GM23338 (cell line): ENCODE measurements around the gene MRGPRG. TPM values are rescaled to one million over a fixed set of nuclear protein-coding genes. Genes with fewer than 3 reads are reported as not detected.

Source experiments
- ATAC-seq: fragments of 200-7000 bp; cut with Tn5 transposase; 3 replicates; pipeline ENCODE4 v1.9.1; 2020
- DNase-seq: peaks from one replicate; pipeline ENCODE4 v3.0.0-alpha.2; 2015; ENCODE audit warnings: low spot score
- H2AFZ ChIP-seq: fragments of 200-600 bp; sonication (generic); 2 replicates; pipeline ENCODE4 v1.8.0; 2016; ENCODE audit warnings: antibody characterized with exemption, mild to moderate bottlenecking, moderate library complexity
- H3F3A ChIP-seq: fragments of 200-600 bp; sonication (generic); replicated peaks from 2 replicates; pipeline ENCODE4 v1.8.0; 2017; ENCODE audit warnings: antibody characterized with exemption, mixed run types, low read depth
- H3K27ac ChIP-seq: fragments of 200-600 bp; sonication (generic); 2 replicates; pipeline ENCODE4 v1.6.1; 2016; ENCODE audit warnings: low read depth
- H3K27me3 ChIP-seq: fragments of 200-600 bp; sonication (generic); 2 replicates; pipeline ENCODE4 v1.8.0; 2016; ENCODE audit warnings: mild to moderate bottlenecking, mixed run types, moderate library complexity; ENCODE audit not compliant: insufficient read depth
- H3K36me3 ChIP-seq: fragments of 200-600 bp; sonication (generic); 2 replicates; pipeline ENCODE4 v1.8.0; 2016; ENCODE audit warnings: mild to moderate bottlenecking; ENCODE audit not compliant: insufficient read depth
- H3K4me1 ChIP-seq: fragments of 200-600 bp; sonication (generic); 2 replicates; pipeline ENCODE4 v1.8.0; 2016; ENCODE audit warnings: mild to moderate bottlenecking, moderate library complexity; ENCODE audit not compliant: insufficient read depth
- H3K4me2 ChIP-seq: fragments of 200-600 bp; sonication (generic); 2 replicates; pipeline ENCODE4 v1.7.1; 2017; ENCODE audit warnings: mixed run types
- H3K4me3 ChIP-seq: fragments of 200-600 bp; sonication (generic); 2 replicates; pipeline ENCODE4 v1.6.1; 2016; ENCODE audit warnings: mixed run types
- H3K79me2 ChIP-seq: fragments of 200-600 bp; sonication (generic); replicated peaks from 2 replicates; pipeline ENCODE4 v1.8.0; 2017; ENCODE audit warnings: mild to moderate bottlenecking; ENCODE audit not compliant: insufficient read depth
- H3K9me2 ChIP-seq: fragments of 200-600 bp; sonication (generic); 2 replicates; pipeline ENCODE4 v1.8.0; 2017; ENCODE audit not compliant: insufficient read depth
- H4K20me1 ChIP-seq: fragments of 200-600 bp; sonication (generic); replicated peaks from 2 replicates; pipeline ENCODE4 v1.8.0; 2017; ENCODE audit warnings: mild to moderate bottlenecking; ENCODE audit not compliant: insufficient read depth
- H3K27ac Mint-ChIP-seq: 2 replicates; pipeline ENCODE4 v1.8.0; 2020; ENCODE audit warnings: inconsistent platforms, mild to moderate bottlenecking, moderate library complexity, mixed read lengths
- H3K27me3 Mint-ChIP-seq: 3 replicates; pipeline ENCODE4 v1.8.0; 2022; ENCODE audit warnings: low read depth, mild to moderate bottlenecking, moderate library complexity, mixed read lengths, inconsistent platforms; ENCODE audit not compliant: insufficient read depth, poor library complexity
- H3K36me3 Mint-ChIP-seq: 3 replicates; pipeline ENCODE4 v1.8.0; 2021; ENCODE audit warnings: low read depth, mild to moderate bottlenecking, inconsistent platforms, moderate library complexity, mixed read lengths
- H3K4me1 Mint-ChIP-seq: 3 replicates; pipeline ENCODE4 v1.8.0; 2020; ENCODE audit warnings: mild to moderate bottlenecking, inconsistent platforms, mixed read lengths
- H3K4me3 Mint-ChIP-seq: 3 replicates; pipeline ENCODE4 v1.8.0; 2021; ENCODE audit warnings: moderate library complexity, mild to moderate bottlenecking, inconsistent platforms, mixed read lengths
- H3K9me3 Mint-ChIP-seq: 3 replicates; pipeline ENCODE4 v1.8.0; 2020; ENCODE audit warnings: moderate library complexity, mild to moderate bottlenecking, inconsistent platforms, mixed read lengths
- CREB1 ChIP-seq: fragments of 250-450 bp; sonication (Bioruptor Pico); IDR thresholded peaks from 2 replicates; pipeline ENCODE4 v1.5.0; 2020; ENCODE audit warnings: low read depth, mild to moderate bottlenecking, moderate library complexity
- CTCF ChIP-seq, 2 experiments: fragments of 200-600 bp in 1 of 2; sonication (generic) in 1 of 2; conservative IDR thresholded peaks; 2 replicates each; pipeline versions ENCODE4 v1.5.1 to v1.6.1; 2016 to 2017; ENCODE audit warnings: antibody characterized with exemption in 2 of 2, low read depth in 2 of 2, mild to moderate bottlenecking in 2 of 2, moderate library complexity in 1 of 2
- EZH2 ChIP-seq: fragments of 200-600 bp; sonication (generic); IDR thresholded peaks from one replicate; pipeline ENCODE4 v1.8.0; 2017; ENCODE audit warnings: antibody characterized with exemption, mild to moderate bottlenecking, low read depth; ENCODE audit not compliant: unreplicated experiment
- EZH2phosphoT487 ChIP-seq: fragments of 200-600 bp; sonication (generic); IDR thresholded peaks from one replicate; pipeline ENCODE4 v1.8.1; 2018; ENCODE audit warnings: antibody characterized with exemption; ENCODE audit not compliant: unreplicated experiment
- JUNB ChIP-seq: IDR thresholded peaks from one replicate; pipeline ENCODE4 v1.6.1; 2016; ENCODE audit warnings: antibody characterized with exemption; ENCODE audit not compliant: unreplicated experiment
- NANOG ChIP-seq: IDR thresholded peaks from 2 replicates; pipeline ENCODE4 v1.6.1; 2016; ENCODE audit warnings: antibody characterized with exemption, borderline replicate concordance
- POLR2AphosphoS5 ChIP-seq: IDR thresholded peaks from 2 replicates; pipeline ENCODE4 v1.6.1; 2016; ENCODE audit warnings: antibody characterized with exemption, low read depth
- STAT1 ChIP-seq: IDR thresholded peaks from one replicate; pipeline ENCODE4 v1.6.1; 2016; ENCODE audit warnings: antibody characterized with exemption; ENCODE audit not compliant: unreplicated experiment
- ZNF114 ChIP-seq: fragments of 250-450 bp; sonication (Bioruptor Pico); IDR thresholded peaks from 2 replicates; pipeline ENCODE4 v1.5.0; 2020; ENCODE audit warnings: mild to moderate bottlenecking, moderate library complexity
- ZNF331 ChIP-seq: fragments of 250-450 bp; sonication (Bioruptor Pico); IDR thresholded peaks from 2 replicates; pipeline ENCODE4 v1.5.0; 2020; ENCODE audit warnings: low read depth, mild to moderate bottlenecking, moderate library complexity
- ZNF462 ChIP-seq: fragments of 250-450 bp; sonication (Bioruptor Pico); IDR thresholded peaks from 2 replicates; pipeline ENCODE4 v1.5.0; 2020; ENCODE audit warnings: mild to moderate bottlenecking, moderate library complexity
- polyA plus RNA-seq: library from polyadenylated mRNA; unstranded; fragments of >200 nt; fragmentation: Nextera tagmentation; extraction: Ambion mirVana; gene quantifications from 2 replicates; pipeline ENCODE4 v1.2.1, GENCODE V29; 2016
- total RNA-seq: library from RNA; depleted of rRNA; stranded (reverse); fragments of >200 nt; shearing (Covaris generic); gene quantifications from 2 replicates; pipeline ENCODE4 v1.2.3, GENCODE V29; 2014
- TF ChIP-seq, protein P1 (sequence below): IDR thresholded peaks from one replicate; pipeline ENCODE4 v1.6.1; 2018; ENCODE audit warnings: antibody characterized with exemption; ENCODE audit not compliant: unreplicated experiment
- TF ChIP-seq, protein P2 (sequence below): IDR thresholded peaks from 2 replicates; pipeline ENCODE4 v1.6.1; 2016; ENCODE audit warnings: antibody characterized with exemption

The MRGPRG gene
- total and polyA plus RNA-seq, 2 experiments from 2014 or later, result not detected

DNA sequence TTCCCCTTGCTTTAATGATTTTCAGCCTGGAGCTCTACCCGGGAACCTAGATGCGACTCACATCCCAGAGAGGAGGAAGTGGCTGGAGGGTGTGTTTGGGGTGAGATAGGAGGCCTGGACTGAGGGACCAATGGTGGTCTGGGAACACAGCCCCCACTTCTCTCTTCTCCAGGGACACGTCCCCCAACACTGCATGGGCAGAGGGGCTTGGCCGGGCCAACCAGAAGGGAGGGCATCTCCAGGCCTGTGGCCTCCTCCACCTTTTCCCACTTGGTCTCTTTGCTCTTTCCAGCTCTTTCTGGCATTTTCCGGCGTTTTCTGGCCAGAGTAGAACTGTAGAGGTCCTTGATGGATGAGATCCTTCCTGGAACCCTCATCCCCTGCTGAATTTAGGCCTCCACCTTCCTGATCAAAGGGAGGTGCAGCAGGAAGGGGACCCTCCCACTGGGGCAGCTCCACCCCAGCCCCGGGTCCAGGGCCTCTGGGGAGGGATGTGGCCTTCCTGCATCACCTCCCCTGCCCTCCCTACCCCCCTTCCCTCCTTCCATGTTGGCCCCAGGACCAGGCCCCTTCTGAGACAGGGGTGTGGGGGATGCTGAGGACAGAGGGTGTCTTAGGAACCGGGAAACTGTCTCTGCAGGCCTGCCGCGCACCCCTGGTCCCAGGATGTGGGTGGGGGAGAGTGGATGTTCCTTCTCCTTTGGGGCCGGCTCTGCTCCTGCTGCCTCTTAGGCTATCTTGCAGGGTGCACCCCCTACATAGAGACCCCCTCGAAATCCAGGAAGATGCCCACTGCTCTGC is 24.4 kb downstream of the MRGPRG start:
- H3K9me3 Mint-ChIP-seq, result 0 out of 3 replicates have a peak, but pooled peaks cover 3% of the 10 kb centered on the region
- Histone ChIP-seq H4K20me1 (no peaks in the 10 kb centered on the region), H3K4me2 (no peak overlapping the region), H3F3A (0 out of 2 replicates have a peak, but pooled peaks cover 4% of the 10 kb centered on the region), H3K79me2 (no peaks in the 10 kb centered on the region), H3K36me3 (no peaks in the 10 kb centered on the region), H2AFZ (no peak overlapping the region), H3K27ac (no peak overlapping the region), H3K4me3 (no peak overlapping the region), H3K27me3 (no peaks in the 10 kb centered on the region), H3K9me2 (0 out of 2 replicates have a peak, but pooled peaks cover 3% of the 10 kb centered on the region), H3K4me1 (peaks cover 6% of the 10 kb centered on the region; the same call in 1 of the 2 replicates)
- peaks cover 27% of the 10 kb centered on the region for H3K4me1 Mint-ChIP-seq
- DNase-seq, result no peak
- ATAC-seq, result no peak
- H3K4me3 Mint-ChIP-seq, result no peak overlapping the region
- no peak overlapping the region for H3K27ac Mint-ChIP-seq
- H3K36me3 Mint-ChIP-seq, result no peaks in the 10 kb centered on the region; the same call in 1 of the 3 replicates
- H3K27me3 Mint-ChIP-seq, result peaks cover 16% of the 10 kb centered on the region
- no peak for TF ChIP-seq ZNF114 (CRISPR knock-in tag)
- TF ChIP-seq CTCF (conservative IDR thresholded peaks at IDR 0.05; ENCODE audit: low read depth in 2 of 2), result no peak
- TF ChIP-seq, protein P1, sequence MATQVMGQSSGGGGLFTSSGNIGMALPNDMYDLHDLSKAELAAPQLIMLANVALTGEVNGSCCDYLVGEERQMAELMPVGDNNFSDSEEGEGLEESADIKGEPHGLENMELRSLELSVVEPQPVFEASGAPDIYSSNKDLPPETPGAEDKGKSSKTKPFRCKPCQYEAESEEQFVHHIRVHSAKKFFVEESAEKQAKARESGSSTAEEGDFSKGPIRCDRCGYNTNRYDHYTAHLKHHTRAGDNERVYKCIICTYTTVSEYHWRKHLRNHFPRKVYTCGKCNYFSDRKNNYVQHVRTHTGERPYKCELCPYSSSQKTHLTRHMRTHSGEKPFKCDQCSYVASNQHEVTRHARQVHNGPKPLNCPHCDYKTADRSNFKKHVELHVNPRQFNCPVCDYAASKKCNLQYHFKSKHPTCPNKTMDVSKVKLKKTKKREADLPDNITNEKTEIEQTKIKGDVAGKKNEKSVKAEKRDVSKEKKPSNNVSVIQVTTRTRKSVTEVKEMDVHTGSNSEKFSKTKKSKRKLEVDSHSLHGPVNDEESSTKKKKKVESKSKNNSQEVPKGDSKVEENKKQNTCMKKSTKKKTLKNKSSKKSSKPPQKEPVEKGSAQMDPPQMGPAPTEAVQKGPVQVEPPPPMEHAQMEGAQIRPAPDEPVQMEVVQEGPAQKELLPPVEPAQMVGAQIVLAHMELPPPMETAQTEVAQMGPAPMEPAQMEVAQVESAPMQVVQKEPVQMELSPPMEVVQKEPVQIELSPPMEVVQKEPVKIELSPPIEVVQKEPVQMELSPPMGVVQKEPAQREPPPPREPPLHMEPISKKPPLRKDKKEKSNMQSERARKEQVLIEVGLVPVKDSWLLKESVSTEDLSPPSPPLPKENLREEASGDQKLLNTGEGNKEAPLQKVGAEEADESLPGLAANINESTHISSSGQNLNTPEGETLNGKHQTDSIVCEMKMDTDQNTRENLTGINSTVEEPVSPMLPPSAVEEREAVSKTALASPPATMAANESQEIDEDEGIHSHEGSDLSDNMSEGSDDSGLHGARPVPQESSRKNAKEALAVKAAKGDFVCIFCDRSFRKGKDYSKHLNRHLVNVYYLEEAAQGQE, result no peak
- TF ChIP-seq ZNF331 (CRISPR knock-in tag), result no peak
- TF ChIP-seq EZH2phosphoT487, result no peak
- no peak for TF ChIP-seq STAT1
- TF ChIP-seq JUNB, result no peak
- no peak for TF ChIP-seq ZNF462 (CRISPR knock-in tag)
- TF ChIP-seq NANOG, result no peak
- no peak for TF ChIP-seq POLR2AphosphoS5
- TF ChIP-seq, protein P2, sequence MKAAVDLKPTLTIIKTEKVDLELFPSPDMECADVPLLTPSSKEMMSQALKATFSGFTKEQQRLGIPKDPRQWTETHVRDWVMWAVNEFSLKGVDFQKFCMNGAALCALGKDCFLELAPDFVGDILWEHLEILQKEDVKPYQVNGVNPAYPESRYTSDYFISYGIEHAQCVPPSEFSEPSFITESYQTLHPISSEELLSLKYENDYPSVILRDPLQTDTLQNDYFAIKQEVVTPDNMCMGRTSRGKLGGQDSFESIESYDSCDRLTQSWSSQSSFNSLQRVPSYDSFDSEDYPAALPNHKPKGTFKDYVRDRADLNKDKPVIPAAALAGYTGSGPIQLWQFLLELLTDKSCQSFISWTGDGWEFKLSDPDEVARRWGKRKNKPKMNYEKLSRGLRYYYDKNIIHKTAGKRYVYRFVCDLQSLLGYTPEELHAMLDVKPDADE, result no peak
- no peak for TF ChIP-seq EZH2
- TF ChIP-seq CREB1 (CRISPR knock-in tag), result no peak
